ENCODE results near the gene INPP4B.
"Not testable (repeated sequence)": the region's sequence is repeated elsewhere in the genome, so short reads cannot be mapped to it uniquely, and the experiment has no call there.

INPP4B gene

GRCh38 chr4:142079959-142080358 is 766.1 kb downstream of the INPP4B start:
- Histone ChIP-seq H3K4ac (ENCODE audit: low read depth in 1 of 2, low read length in 2 of 2) (no peak overlapping the region), H3K4me3 (ENCODE audit: insufficient read depth in 1 of 2, low read depth in 1 of 2, low read length in 2 of 2) (no peak overlapping the region), H3K14ac (ENCODE audit: low read length in 2 of 2) (no peak overlapping the region), H2AFZ (ENCODE audit: low read depth, low read length) (no peak overlapping the region), H3K27ac (ENCODE audit: low read length, poor library complexity, severe bottlenecking) (no peak overlapping the region), H4K8ac (ENCODE audit: low read length) (no peak overlapping the region), H3K4me2 (ENCODE audit: low read length, poor library complexity, severe bottlenecking) (no peak overlapping the region), H3K36me3 (ENCODE audit: control insufficient read depth in 1 of 2, insufficient read depth in 2 of 2, low read depth in 1 of 2, low read length in 2 of 2) (no peaks in the 10 kb centered on the region), H3K4me1 (ENCODE audit: control insufficient read depth, insufficient read depth, low read depth, low read length) (no peaks in the 10 kb centered on the region), H2BK120ac (ENCODE audit: low read depth, low read length) (no peak overlapping the region), H3K9ac (ENCODE audit: low read length) (no peak overlapping the region), H3K23ac (ENCODE audit: low read length in 2 of 2) (no peak overlapping the region), H3K9me3 (ENCODE audit: control insufficient read depth, low read length) (no peaks in the 10 kb centered on the region), H3K79me1 (replicated peaks; ENCODE audit: low read length, poor library complexity, severe bottlenecking) (no peaks in the 10 kb centered on the region), H3K27me3 (ENCODE audit: control insufficient read depth in 1 of 2, insufficient read depth in 1 of 2, low read length in 2 of 2) (no peaks in the 10 kb centered on the region), H2BK15ac (ENCODE audit: low read depth, poor library complexity, severe bottlenecking) (no peak overlapping the region), H2BK12ac (ENCODE audit: low read length in 2 of 2) (no peak overlapping the region), H2AK5ac (ENCODE audit: low read length, severe bottlenecking) (no peak overlapping the region), H4K91ac (ENCODE audit: low read length) (no peak overlapping the region), H2BK5ac (ENCODE audit: low read depth, low read length, poor library complexity, severe bottlenecking) (no peak overlapping the region), H3K18ac (ENCODE audit: low read depth in 1 of 2, low read length in 2 of 2) (peak overlapping the region in 1 of 2 experiments; percentile 43)
- no CpG with 5 or more reads among the region's 1 CpG for WGBS
- DNase-seq, result no peak

GRCh38 chr4:142077048-142077447 is 769.1 kb downstream of the INPP4B start:
- no peaks in the 10 kb centered on the region for H3K36me3 ChIP-seq (ENCODE audit: control insufficient read depth in 1 of 2, insufficient read depth in 2 of 2, low read depth in 1 of 2, low read length in 2 of 2)
- H2BK5ac ChIP-seq (ENCODE audit: low read depth, low read length, poor library complexity, severe bottlenecking), result no peak overlapping the region
- H3K9me3 ChIP-seq (ENCODE audit: control insufficient read depth, low read length), result no peaks in the 10 kb centered on the region
- H3K18ac ChIP-seq (ENCODE audit: low read depth in 1 of 2, low read length in 2 of 2), result no peak overlapping the region
- H3K79me1 ChIP-seq (replicated peaks; ENCODE audit: low read length, poor library complexity, severe bottlenecking), result no peaks in the 10 kb centered on the region
- H2BK15ac ChIP-seq (ENCODE audit: low read depth, poor library complexity, severe bottlenecking), result no peak overlapping the region
- H2AK5ac ChIP-seq (ENCODE audit: low read length, severe bottlenecking), result no peak overlapping the region
- H3K4me1 ChIP-seq (ENCODE audit: control insufficient read depth, insufficient read depth, low read depth, low read length), result no peaks in the 10 kb centered on the region
- no peak overlapping the region for H3K14ac ChIP-seq (ENCODE audit: low read length in 2 of 2)
- H3K27ac ChIP-seq (ENCODE audit: low read length, poor library complexity, severe bottlenecking), result no peak overlapping the region
- H3K4me3 ChIP-seq (ENCODE audit: insufficient read depth in 1 of 2, low read depth in 1 of 2, low read length in 2 of 2), result no peak overlapping the region
- H2AFZ ChIP-seq (ENCODE audit: low read depth, low read length), result no peak overlapping the region
- H3K27me3 ChIP-seq (ENCODE audit: control insufficient read depth in 1 of 2, insufficient read depth in 1 of 2, low read length in 2 of 2), result no peaks in the 10 kb centered on the region
- no peak overlapping the region for H2BK120ac ChIP-seq (ENCODE audit: low read depth, low read length)
- DNase-seq, result no peak
- H4K91ac ChIP-seq (ENCODE audit: low read length), result no peak overlapping the region
- H3K4ac ChIP-seq (ENCODE audit: low read depth in 1 of 2, low read length in 2 of 2), result no peak overlapping the region
- no CpG with 5 or more reads among the region's 2 CpGs for WGBS
- no peak overlapping the region for H3K23ac ChIP-seq (ENCODE audit: low read length in 2 of 2)
- no peak overlapping the region for H4K8ac ChIP-seq (ENCODE audit: low read length)
- no peak overlapping the region for H3K9ac ChIP-seq (ENCODE audit: low read length)
- H2BK12ac ChIP-seq (ENCODE audit: low read length in 2 of 2), result no peak overlapping the region
- H3K4me2 ChIP-seq (ENCODE audit: low read length, poor library complexity, severe bottlenecking), result no peak overlapping the region

GRCh38 chr4:142068304-142068703 is 777.8 kb downstream of the INPP4B start:
- WGBS, result 100% methylated on average over 1 of the region's 2 CpGs
- not testable (repeated sequence) for H3K79me1 ChIP-seq (replicated peaks; ENCODE audit: low read length, poor library complexity, severe bottlenecking); H2BK120ac ChIP-seq (ENCODE audit: low read depth, low read length); H3K4me3 ChIP-seq (ENCODE audit: insufficient read depth in 1 of 2, low read depth in 1 of 2, low read length in 2 of 2); H3K14ac ChIP-seq (ENCODE audit: low read length in 2 of 2); H3K36me3 ChIP-seq (ENCODE audit: control insufficient read depth in 1 of 2, insufficient read depth in 2 of 2, low read depth in 1 of 2, low read length in 2 of 2); H2BK5ac ChIP-seq (ENCODE audit: low read depth, low read length, poor library complexity, severe bottlenecking); H3K9ac ChIP-seq (ENCODE audit: low read length); H3K27ac ChIP-seq (ENCODE audit: low read length, poor library complexity, severe bottlenecking); H3K18ac ChIP-seq (ENCODE audit: low read depth in 1 of 2, low read length in 2 of 2); H4K91ac ChIP-seq (ENCODE audit: low read length); DNase-seq; H4K8ac ChIP-seq (ENCODE audit: low read length); H2AFZ ChIP-seq (ENCODE audit: low read depth, low read length); H3K27me3 ChIP-seq (ENCODE audit: control insufficient read depth in 1 of 2, insufficient read depth in 1 of 2, low read length in 2 of 2); H3K23ac ChIP-seq (ENCODE audit: low read length in 2 of 2); H3K4ac ChIP-seq (ENCODE audit: low read depth in 1 of 2, low read length in 2 of 2); H3K4me1 ChIP-seq (ENCODE audit: control insufficient read depth, insufficient read depth, low read depth, low read length); H3K4me2 ChIP-seq (ENCODE audit: low read length, poor library complexity, severe bottlenecking); H3K9me3 ChIP-seq (ENCODE audit: control insufficient read depth, low read length); H2AK5ac ChIP-seq (ENCODE audit: low read length, severe bottlenecking); H2BK12ac ChIP-seq (ENCODE audit: low read length in 2 of 2); H2BK15ac ChIP-seq (ENCODE audit: low read depth, poor library complexity, severe bottlenecking)

GRCh38 chr4:142066562-142066961 is 779.5 kb downstream of the INPP4B start:
- H2BK5ac ChIP-seq (ENCODE audit: low read depth, low read length, poor library complexity, severe bottlenecking); H3K36me3 ChIP-seq (ENCODE audit: control insufficient read depth in 1 of 2, insufficient read depth in 2 of 2, low read depth in 1 of 2, low read length in 2 of 2); H3K14ac ChIP-seq (ENCODE audit: low read length in 2 of 2); H3K4me1 ChIP-seq (ENCODE audit: control insufficient read depth, insufficient read depth, low read depth, low read length); H3K4ac ChIP-seq (ENCODE audit: low read depth in 1 of 2, low read length in 2 of 2); DNase-seq; H3K27me3 ChIP-seq (ENCODE audit: control insufficient read depth in 1 of 2, insufficient read depth in 1 of 2, low read length in 2 of 2); H3K4me3 ChIP-seq (ENCODE audit: insufficient read depth in 1 of 2, low read depth in 1 of 2, low read length in 2 of 2); H3K18ac ChIP-seq (ENCODE audit: low read depth in 1 of 2, low read length in 2 of 2); H3K27ac ChIP-seq (ENCODE audit: low read length, poor library complexity, severe bottlenecking); H2BK12ac ChIP-seq (ENCODE audit: low read length in 2 of 2); H2AK5ac ChIP-seq (ENCODE audit: low read length, severe bottlenecking); H4K91ac ChIP-seq (ENCODE audit: low read length); H3K9ac ChIP-seq (ENCODE audit: low read length); H2BK15ac ChIP-seq (ENCODE audit: low read depth, poor library complexity, severe bottlenecking); H3K9me3 ChIP-seq (ENCODE audit: control insufficient read depth, low read length); H4K8ac ChIP-seq (ENCODE audit: low read length); H3K23ac ChIP-seq (ENCODE audit: low read length in 2 of 2); H3K79me1 ChIP-seq (replicated peaks; ENCODE audit: low read length, poor library complexity, severe bottlenecking); H3K4me2 ChIP-seq (ENCODE audit: low read length, poor library complexity, severe bottlenecking); H2BK120ac ChIP-seq (ENCODE audit: low read depth, low read length); H2AFZ ChIP-seq (ENCODE audit: low read depth, low read length): not testable (repeated sequence)
- WGBS, result 95% methylated on average over 8 of the region's 8 CpGs

Measured in mesenchymal stem cell (in vitro differentiated cells and primary cell).